GM19397 (cell line): Measurements from ENCODE around the gene SAMD4A.
A peak's percentile ranks its signal among the peaks of the same experiment; 100 is the strongest.
"Not testable (repeated sequence)": the region's sequence is repeated elsewhere in the genome, so short reads cannot be mapped to it uniquely, and the experiment has no call there.

Source experiments
- ATAC-seq: cut with Tn5 transposase; IDR thresholded peaks from one replicate; pipeline ENCODE4 v1.9.1; 2021; ENCODE audit warnings: mild to moderate bottlenecking, moderate library complexity; ENCODE audit not compliant: unreplicated experiment

SAMD4A gene

DNA sequence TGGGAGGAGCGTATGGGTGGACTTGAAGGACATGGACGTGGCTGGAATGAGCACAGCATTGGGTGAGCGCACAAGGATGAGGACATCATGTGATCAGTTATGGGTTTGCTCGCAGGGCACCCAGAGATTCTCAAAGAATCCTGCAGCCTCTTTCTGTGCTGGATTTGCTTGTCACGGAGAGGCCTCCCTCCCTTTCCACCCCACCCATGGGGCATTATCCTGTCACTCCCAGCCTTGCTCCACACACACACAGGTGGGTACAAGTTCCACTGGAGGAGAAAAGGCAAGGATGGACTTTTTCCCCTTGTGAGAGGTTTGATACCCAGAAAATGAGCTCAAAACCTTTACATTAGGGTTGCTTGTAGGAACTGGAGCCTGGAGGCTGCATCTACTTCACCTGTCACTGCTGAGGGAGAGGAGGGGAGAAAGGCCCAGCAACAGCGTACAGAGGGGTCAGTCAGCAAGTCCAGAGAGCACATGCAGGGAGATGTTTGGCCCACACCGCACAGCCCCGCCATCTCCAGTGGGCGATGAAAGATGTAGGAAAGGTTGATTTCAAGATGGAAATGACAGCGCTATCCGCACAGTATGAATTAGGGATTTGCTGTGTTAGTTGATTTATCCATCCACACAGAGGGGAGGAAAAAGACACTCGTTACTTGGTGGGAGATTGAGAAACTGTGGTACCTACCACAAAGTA, 223.0 kb downstream of the SAMD4A start:
- no peak for ATAC-seq

DNA sequence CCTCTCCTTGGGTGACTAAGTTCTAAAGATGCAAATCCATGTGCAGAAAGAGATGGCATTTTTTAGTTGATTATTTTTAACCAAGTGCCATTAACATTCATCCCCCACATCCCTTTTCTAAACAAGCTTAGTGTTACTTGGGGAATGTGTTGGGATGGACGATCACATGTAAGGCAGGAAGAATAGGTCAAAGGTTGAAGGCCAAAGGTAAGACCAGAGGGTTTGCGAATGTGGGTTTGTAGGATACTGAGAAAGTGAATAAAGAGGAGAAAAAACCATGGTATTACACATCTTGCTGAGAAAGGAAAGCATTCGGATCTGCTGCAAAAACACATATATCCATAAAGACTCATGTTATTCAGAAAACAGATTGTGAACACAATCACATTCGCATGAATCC, 224.1 kb downstream of the SAMD4A start:
- ATAC-seq: no peak

DNA sequence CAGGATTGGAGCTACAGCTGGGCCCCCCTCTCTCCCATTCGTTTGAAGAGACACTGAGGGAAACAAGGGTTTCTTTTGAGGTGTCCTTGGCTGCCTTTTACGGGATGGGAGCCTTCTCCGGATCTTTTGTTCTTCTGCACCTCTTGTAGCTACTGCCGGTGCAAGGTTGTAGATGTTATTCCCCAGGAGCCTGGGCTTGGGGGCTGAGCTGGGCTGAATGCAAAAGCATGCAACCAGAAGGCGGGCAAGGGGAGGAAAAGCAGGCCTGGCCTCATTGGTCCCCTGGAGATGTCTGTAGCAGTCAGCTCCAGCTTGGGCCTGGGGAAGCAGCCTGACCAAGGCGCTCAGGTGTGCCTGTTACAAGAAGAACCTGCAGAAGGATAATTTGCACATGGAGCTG, 225.4 kb downstream of the SAMD4A start:
- ATAC-seq: no peak

DNA sequence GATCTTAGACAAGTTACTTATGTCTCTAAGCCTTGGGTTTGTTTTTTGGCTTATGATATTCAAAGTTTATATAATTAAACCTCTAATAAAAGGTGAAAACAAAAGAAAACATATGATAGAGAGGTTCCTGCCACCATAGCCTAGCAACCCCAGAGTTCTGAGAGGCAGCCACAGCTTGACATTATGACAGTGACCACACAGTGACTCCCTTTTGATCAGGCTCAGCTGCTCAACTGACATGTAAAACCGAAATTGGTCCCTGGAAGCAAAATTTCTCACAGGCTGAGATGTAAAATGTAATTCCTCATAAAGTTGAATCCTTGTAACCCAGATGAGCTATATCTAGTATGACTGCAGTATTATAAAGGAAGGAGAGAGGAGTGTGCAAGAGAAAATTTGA, 227.2 kb downstream of the SAMD4A start:
- ATAC-seq: no peak

DNA sequence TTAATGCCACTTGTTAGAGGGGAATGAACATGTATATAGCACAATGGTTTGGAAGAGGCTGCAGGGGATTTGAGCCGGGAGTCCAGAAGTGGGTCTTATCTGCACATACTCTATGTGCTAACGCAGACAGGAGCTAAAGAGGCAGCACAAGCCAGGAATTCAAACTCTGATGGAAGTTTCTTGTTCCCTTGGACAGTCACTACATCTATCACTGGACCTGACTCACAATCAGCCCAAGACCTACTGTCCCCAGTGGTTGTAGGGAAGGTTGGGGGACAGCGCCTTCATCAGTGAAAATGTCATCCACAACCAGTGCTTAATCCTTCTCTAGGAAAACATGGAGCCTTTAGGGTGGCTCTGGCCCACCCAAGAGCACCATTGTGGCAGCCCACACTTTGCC, 227.9 kb downstream of the SAMD4A start:
- ATAC-seq: no peak

DNA sequence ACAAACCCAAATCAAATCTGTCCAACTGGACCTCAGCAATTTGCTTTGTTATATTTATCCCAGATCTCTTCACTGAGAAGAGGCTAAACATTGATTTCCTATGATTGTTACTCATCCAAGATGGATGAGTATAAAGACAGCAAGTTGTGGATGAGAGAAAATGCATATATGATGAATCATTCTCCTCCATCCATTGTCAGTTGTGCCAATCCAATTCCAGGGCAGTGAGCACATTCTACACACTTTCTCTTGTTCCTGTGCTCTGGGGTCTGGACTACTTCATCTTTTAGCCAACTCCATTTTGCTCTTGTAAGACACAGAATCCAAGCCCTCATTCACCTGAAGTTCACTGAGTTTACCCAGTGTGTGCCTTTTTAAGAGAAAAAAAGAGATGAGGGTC, 230.0 kb downstream of the SAMD4A start:
- ATAC-seq: no peak

DNA sequence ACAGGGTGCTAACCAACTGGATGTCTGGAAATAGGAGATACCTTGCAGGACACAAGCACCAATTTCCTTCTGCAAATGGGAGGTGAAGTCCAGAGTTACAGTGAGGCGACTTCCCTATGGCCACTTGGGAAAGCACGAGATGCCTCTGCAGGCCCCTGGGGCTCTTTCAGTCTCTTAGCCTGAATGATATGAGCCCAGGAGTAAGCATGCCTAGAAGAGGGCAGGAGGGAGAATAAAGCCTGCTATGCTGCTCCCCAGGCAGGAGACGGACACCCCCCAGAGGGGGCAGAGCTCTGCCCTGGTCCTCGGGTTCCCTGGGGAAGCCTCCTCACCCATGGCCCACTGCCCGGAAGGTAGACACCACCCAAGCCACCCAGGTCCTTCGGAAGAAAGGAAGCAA, 230.6 kb downstream of the SAMD4A start:
- no peak for ATAC-seq

DNA sequence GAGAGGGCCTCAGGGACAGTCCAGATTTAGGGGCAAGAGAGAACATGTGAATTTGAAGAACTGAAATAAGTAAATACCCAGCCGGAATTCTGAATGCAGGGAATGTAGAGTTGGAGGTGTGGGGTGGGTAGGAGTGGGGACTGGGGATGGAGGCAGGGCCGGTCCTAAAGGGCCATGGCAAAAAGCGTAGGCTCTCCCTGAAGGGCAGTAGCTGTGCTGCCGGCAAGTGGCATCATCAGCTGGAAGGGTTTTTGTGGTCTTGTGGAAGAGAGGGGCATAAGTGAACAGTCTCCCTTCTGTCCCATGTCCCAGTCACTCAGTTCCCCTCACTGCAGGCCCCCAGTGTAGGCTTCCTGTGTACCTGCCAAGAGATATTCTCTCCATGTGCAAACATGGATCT, 231.1 kb downstream of the SAMD4A start:
- no peak for ATAC-seq

DNA sequence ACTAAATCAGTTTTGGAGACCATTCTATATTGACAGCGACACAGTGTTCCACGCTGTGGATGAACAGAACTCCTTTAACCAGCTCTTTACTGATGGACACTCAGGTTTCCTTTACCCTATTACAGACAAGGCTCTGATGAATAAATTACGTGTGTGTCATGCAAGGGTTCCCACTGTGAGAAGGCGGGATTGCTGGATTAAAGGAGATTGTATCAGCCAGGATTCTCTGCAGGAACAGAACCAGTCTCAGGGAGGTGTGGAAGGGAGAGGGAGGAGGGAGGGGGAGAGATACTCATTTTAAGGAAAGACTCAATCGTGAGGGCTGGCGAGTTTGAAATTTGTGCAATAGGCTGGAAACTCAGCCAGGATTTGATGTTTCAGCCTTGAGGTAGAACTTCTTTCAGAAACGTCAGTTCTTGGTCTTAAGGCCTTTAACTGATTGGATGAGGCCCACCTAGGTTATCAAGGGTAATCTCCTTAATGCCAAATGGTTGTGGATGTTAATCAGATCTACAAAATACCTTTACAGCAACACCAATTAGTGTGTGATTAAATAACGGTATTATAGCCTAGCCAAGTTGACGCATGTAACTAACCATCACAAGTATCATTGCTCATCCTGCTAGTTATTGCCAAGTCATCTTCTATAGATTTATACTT, 231.7 kb downstream of the SAMD4A start:
- ATAC-seq: no peak

DNA sequence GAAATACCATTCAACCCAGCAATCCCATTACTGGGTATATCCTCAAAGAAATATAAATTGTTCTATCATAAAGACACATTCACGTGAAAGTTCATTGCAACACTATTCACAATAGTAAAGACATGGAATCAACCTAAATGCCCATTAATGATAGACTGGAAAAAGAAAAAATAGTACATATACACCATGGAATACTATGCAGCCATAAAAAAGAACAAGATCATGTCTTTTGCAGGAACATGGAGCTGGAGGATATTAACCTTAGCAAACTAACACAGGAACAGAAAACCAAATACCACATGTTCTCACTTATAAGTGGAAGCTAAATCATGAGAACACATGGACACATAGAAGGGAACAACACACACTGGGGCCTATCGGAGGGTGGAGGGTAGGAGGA, 234.6 kb downstream of the SAMD4A start:
- not testable (repeated sequence) for ATAC-seq

DNA sequence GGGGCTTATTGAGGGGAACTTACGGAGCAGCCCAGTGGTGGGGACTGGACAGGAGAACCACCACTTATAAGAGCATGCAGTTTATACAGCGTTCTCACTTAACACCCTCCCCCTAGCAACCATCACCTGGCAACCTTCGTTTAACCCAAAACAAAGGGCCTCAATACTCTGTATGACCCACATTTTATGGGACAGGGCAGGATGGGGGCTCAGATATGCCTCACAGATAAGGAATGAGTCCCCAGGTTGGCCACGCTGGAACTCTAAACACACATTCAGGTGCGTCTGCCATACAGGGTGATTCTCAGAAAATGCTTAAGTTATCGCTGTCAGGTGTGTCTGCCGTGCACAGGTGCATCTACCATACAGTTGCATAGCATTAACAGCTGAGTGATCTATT, 236.5 kb downstream of the SAMD4A start:
- ATAC-seq: no peak

DNA sequence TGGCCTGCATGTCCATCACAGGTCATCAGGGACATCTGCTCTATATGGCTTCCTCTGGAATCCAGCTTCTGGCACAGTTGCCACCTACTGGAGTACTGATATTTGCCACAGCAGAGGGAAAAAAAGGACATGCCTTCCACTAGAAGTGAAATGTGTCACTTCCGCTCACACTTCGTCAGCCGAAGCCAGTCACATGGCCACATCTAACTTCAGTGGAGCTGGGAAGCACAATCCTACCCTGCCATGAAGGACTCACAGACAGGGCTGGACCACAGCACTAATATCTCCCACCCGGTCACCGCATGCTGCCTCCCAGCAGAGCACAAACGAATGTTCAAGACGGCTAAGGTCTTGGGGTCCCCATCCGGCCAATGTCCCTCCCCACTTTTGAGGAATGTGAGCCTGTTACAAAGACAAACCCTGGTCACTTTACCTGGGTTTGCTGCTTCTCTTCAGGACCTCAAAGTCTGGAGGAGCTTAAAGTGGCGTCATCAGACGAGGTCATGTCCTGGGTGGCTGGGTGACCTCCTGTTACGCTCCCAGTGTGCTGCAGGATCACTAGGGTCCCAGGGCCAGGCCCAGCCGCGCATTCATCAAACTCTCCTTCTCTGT, 237.1 kb downstream of the SAMD4A start:
- ATAC-seq: no peak

DNA sequence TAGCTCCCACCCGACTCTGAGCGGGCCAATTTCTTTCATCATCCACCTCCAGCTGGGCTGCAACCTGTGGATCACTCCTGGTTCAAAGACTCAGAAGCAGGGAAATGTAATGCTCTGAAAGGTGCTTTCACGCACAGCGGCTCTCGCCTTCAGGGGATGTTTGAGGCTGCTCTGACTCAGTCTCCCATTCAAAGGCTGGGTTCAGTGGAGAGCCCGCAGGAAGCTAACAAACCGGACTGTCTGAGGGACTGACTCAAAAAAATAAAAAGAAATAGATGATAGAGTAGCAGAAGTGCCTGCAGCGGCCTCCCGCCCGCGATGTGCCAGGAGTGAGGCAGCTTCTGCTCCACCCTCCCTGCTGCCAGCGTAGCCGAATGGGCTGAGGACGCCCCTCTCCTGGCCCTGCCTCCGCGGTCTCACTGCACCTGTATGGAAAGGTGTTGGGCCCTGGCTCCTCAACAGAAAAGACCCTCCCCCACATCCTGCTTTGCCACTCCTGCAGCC, 237.7 kb downstream of the SAMD4A start:
- ATAC-seq: no peak

DNA sequence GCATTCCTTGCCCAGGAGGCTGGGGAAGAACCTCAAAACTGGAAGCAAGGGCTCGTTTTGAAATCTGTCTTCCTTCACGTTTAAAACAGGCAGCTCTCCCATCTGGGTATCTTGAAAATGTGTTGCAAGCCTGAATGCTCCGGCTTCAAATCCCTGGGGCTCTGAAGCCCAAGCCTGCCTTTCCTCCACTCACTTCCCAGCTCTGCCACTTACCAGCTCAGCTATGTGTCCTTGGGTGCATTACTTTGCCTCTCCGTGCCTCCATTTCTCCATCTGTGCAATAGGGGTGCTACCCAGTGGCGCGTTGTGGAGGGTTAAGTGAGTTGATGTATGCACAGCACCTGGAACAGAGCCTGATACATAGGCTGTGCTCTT, 238.1 kb downstream of the SAMD4A start:
- ATAC-seq: no peak

DNA sequence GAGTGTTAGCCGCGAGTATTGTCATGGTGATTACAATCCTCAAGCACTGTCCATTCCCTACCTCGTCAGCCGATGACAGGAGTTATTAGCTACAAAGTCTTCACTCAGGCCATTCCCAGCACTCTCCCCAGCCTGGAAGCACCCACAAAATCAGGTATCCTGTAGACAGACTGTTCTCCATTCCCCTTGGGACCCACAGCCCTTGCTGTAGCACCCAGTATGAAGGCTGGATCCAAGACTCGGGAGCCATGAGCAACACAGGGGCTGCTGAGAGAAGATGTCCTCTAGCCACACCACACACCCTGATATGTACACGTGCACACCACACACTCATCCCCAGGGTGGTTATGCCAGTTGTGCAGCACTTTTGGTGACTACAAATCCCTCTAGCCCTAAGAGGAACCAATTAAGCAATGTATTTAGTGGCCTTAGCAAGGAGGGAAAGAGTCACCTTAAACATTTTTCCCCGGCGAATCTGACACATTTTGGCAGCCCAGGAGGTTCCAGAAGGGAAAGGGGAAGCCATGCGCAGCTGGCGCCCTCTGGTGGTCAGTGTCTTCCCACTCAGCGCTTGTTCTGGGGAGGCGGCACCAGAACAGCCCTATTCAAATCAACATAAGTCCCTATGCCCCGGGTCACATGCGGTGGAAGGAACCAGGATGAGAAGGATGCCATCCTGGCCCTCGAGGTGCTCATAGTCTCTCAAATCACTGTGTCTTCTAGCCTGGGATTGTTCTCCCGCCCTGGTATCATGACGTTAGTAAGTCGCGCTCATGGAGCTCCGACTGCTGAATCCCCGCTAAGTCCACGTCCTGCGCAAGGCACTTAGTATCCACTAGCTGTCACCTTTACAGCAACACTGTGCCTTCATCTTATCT, 238.8 kb downstream of the SAMD4A start:
- peak; percentile 76 for ATAC-seq

DNA sequence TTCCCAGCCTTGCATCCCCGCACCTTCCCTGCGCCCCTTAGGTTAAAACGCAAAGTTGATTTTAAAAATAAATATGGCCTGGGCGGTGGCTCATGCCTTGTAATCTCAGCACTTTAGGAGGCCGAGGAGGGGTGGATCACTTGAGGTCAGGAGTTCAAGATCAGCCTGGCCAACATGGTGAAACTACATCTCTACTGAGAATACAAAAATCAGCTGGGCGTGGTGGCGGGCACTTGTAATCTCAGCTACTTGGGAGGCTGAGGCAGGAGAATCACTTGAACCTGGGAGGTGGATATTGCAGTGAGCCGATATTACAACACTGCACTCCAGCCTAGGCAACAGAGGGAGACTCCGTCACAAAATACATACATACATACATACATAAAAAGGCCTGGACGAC, 239.7 kb downstream of the SAMD4A start:
- ATAC-seq: no peak

DNA sequence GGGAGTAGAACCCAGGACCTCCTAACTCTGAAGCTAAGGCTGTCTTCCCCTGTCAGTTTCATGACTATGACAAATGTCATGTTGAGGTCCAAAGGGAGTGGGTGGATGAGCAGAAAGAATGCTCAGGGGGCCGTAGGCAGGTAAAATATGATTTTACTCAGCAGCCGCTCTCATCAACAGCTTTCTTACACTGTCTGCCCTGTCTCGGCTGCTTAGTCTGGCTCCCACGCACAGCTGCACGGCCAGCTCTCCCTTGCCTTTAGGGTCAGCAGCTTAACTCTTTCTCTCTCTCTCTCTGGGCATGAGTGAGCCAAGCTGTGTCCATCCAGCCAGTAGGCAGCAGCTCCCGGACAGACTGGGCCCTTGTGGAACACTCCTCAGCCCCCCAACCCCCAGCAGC, 240.5 kb downstream of the SAMD4A start:
- no peak for ATAC-seq

DNA sequence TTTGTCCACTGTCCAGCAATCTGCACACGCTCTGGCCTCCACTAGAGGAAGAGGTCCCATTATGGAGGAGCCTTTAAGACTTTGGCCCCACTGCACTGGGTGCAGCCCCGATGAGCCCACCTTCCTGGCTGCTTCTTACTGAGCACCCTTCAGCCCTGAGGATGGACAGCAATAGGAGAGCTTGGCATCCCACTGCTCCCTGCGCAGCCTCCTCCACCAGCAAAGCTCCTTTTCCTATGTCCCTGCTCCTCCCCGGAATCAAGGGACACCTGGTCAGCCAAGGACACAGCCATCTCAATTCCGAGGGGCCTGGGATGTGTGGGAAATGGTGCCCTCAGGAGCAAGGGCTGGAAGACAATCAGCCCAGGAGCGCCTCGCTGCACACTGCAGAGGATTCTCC, 241.0 kb downstream of the SAMD4A start:
- no peak for ATAC-seq

DNA sequence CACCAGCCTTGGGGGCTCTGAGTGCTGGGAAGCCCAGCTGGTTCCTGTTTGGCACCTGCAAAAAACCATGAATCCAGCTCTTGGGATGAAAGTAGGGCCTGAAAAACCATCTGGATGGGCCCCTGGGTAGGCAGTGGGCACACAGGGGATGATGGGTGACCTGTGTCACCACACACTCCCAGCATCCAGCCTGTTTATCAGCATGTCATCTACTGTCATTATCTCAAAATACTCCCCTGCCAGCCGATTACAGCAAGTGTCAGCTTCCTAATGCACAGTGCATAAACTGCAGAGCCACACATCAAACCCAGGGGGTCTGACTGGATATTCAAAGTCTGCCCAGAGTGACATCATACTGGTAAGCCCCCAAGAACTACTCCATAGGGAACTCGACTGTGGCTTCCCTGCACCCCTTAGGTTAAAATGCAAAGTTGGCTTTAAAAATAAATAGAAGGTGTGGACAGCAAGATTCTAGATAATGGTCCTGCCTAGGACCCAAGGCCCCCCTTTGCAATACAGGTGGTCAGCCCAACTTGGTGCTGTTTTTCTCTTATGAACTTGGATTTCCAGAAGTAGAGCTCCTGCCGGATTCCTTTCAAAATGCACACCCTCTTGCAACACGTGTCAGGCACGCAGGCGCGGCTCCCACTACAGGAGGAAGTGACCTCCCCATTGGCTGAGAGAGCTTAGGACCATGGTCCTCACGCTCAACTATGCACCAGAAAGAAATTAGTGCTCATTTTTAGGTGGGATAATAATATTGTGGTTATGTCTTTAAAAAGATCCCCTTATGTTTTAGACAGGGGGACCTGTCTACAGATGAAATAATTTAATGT, 241.6 kb downstream of the SAMD4A start:
- ATAC-seq: no peak

DNA sequence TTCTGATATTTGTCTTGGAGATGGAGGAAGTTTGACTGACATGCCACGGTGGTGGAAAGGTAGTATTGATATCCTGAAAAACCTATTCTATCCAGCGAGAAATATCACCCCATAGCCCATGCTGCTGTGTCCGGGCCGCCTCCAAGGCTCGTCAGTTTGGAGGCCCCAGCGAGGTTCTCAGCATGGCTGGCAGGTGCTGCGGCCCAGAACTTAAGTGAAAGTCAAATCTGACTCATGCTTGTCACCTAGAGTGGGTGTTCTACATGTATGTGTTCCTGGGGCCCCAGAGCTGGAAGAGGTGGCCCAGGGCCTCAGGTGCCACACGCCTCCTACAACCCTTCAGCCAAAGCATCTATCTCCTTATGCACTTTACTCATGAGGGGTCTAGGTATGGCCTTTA, 242.8 kb downstream of the SAMD4A start:
- no peak for ATAC-seq
